GM19463 (cell line): ENCODE measurements around the gene DNAH14.
A peak's percentile ranks its signal among the peaks of the same experiment; 100 is the strongest.
"Not testable (repeated sequence)": the region's sequence is repeated elsewhere in the genome, so short reads cannot be mapped to it uniquely, and the experiment has no call there.

Experiments
- ATAC-seq: cut with Tn5 transposase; IDR thresholded peaks from one replicate; pipeline ENCODE4 v1.9.1; 2021; ENCODE audit warnings: mild to moderate bottlenecking, moderate library complexity; ENCODE audit not compliant: unreplicated experiment

Gene DNAH14

DNA sequence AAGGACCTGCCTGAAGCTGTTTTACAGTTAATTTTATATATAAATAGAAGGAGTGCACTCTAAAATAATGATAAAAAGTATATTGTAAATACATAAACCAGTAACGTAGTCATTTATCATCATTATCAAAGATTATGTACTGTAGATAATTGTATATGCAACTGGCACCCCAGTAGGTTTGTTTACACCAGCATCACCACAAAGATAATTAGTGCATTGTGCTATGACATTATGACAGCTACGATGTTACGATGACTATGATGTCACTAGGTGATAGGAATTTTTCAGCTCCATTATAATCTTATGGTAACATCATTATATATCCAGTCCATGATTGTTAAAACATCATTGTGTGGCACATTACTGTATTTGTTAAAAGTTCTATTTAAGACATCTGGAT, 313.1 kb downstream of the DNAH14 start:
- no peak for ATAC-seq

DNA sequence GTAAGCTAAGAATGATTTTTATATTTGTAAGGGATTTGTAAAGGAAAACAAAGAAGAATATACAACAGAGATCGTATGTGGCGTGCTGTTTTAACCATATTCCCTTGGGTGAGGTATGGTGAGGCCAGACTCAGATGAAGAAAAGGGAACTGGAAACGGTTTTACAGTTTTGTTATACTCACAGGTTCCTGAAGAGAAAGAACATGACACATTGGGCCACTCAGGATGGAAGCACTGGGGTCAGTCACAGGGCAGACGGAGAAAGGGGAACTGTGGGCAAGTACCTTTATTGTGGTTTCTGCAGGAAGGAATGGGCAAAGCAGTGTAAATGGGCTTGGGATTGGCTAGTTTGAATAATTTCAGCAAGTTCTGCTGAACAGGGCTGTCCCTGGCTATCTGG, 321.0 kb downstream of the DNAH14 start:
- ATAC-seq = peak; percentile 96

DNA sequence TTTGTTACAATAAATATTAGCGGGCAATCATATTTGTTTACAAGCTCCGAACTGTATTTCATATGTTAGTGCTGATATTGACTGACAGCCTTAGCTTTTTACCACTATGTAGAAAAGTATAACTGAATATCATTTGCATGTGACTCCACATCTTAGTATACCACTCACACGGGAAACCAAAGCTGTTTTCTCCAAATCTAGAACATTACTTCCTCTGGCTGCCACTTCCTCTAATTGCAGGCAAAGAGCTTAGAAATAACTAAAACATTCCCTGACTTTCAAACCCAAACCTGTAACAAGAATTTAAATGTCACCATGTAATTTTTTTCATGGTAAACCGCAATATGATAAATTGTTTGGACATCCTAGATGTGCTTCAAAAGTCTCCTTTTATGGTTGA, 323.7 kb downstream of the DNAH14 start:
- ATAC-seq = no peak

DNA sequence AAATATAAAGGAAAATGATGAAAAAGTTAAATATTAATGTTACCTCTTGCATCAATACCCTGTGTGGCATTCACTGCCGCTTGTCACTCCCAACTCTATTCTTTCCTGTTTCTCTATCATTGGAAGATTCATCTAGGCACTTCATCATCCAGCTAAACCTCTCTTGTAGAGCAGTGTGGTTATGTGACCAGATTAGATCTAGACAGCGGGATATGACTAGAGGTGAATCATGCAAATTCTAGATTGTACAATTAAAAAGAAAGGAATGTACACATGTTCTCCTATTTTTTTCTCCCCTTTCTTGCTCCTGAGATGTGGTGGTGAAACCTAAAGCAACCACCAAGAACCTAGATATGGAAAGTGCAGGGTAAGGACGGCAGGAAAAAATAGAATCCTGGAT, 324.3 kb downstream of the DNAH14 start:
- ATAC-seq = no peak

DNA sequence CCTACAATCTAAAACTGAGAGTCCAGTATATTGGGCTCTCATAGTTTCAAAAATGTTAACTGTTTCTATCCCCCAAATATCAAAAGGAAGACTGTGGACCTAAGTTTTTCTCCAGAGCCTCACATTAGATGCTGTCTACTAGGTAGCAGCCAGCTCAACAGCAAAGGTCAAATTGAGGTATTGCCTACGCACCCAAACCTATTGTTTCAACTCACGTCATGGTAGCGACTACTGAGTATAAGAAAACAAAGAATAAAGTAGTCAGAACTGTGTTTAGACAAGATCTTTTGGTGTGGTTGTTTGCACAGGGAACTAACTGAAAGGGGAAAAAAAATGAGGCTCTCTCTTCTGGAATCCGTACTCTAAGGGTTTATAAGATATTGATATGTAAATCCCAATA, 325.2 kb downstream of the DNAH14 start:
- no peak for ATAC-seq

DNA sequence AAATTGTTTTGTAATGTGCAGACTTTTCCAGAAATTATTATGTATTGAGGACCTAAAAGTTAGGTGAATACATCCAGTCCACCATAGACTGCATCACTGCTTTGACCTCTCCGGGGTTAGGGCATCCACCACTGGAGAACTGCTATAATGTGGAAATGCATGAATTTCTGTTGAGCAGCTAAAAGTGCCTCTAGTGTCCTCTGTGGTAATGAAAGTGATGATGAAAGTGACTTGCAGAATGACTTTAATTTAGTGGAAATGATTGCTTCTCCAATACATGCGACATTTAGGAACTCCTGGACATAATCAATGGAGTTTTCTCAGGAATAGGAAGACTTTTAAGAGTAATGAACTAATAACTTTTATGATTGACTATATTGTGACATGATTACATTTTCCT, 327.6 kb downstream of the DNAH14 start:
- no peak for ATAC-seq

DNA sequence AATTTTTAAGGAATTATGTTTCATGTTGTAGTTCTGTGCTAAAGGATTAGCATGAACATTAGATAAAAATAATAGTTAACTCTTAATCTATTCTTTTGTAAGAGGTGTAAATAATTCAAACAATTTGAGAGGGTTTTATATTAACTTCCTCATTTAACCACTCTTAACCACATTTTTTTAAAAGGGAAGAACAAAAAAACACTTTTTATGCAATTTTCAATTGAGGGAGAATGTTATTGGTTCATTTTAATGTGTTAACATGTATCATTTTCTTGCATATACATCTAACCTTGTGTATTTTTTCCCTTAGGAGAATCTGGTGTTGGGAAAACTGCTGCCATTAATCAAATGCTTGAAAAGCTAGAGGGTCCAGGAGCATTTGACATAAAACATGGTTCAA, 329.3 kb downstream of the DNAH14 start:
- no peak for ATAC-seq

DNA sequence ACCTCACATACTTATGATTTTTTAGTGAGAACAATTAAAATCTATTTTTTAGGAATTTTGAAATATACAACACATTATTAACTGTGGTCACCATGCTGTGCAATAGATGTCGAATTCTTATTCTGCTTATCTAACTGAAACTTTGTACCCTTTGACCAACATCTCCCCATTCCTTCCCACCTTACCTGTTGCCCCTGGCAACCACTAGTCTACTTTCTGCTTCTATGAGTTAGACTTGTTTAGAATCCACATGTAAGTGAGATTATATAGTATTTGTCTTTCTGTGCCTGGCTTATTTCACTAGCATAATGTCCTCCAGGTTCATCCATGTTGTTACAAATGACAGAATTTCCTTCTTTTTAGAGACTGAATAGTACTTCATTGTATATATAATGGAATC, 330.1 kb downstream of the DNAH14 start:
- ATAC-seq = no peak

DNA sequence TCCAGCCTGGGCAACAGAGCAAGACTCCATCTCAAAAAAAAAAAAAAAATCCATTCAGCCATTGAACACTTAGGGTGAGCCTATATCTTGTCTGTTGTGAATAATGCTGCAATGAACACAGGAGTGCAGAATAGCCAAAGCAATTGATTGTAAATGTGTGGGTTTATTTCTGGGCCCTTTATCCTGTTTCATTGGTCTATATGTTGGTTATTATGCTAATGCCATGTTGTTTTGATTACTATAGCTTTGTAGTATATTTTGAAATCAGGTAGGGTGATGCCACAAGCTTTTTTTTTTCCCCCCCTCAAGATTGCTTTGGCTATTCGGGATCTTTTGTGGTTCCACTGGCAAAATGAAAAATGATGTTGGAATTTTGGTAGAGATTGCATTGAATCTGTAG, 330.8 kb downstream of the DNAH14 start:
- no peak for ATAC-seq

DNA sequence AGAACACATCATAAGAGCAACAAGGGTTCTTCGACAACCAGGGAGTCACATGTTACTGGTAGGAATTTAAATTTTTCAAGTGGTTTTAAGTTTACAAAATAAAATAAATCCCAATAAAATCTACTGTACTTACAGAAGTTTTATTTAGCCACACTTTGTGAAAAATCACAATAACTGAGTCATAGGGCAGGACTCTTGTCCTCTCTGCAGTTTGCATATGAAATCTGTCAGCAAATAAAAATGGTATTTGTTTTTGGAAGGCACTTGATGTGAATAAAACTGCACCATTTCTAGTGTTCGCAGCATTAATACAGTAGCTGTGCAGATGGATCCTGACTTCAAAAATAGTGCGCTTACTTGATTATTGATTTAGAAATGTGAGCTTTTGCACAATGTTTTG, 348.0 kb downstream of the DNAH14 start:
- no peak for ATAC-seq

DNA sequence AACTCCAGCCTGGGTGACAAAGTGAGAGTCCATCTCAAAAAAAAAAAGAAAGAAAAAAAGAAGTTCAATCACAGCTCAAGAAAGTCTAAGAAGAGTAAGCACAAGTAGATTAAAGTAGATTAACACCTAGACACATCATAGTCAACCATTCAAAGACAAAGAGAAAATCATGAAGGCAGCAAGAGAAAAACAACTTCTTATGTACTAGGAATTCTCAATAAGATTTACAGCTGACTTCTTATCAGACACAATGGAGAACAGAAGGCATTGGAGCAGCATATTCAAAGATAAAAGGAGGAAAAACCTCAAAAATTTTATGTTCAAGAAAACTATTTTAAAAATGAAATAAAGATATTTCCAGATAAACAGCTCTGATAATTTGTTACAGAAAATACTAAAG, 351.1 kb downstream of the DNAH14 start:
- no peak for ATAC-seq

DNA sequence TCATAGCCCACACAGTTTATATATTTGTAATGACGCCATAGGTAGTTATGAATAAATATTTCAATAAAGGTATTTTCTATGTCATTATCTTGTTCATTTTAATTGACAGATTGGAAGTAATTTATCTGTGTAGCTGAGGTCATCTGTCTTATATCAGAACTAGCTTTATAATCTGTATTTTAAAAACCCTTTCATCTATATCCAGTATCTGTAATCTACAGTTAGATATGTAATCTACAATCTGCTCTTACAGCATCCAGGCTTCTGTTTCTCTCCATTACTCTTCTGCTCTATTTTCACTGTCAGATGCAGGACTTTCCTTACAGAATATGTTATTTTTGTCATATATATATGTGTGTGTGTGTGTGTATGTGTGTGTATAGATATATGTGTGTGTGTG, 360.8 kb downstream of the DNAH14 start:
- no peak for ATAC-seq

DNA sequence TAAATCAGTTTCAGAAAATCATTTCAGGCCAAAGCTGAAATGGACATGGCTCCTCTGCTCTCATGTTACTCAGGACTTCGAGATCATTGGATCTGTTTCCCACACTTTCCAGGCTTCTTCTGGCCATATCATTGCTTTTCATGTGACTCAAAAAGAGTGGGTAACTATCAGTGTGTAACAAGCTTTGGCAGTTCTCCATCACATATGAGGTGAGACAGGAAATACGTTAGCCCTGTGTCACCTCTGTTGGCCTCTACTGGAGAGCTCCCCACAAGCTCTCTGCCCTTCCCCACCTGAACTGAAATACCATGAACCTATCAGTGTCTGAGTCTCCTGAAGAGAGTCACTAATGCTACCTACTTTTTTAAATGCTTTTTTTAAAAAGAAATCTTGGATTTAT, 370.1 kb downstream of the DNAH14 start:
- ATAC-seq = no peak

DNA sequence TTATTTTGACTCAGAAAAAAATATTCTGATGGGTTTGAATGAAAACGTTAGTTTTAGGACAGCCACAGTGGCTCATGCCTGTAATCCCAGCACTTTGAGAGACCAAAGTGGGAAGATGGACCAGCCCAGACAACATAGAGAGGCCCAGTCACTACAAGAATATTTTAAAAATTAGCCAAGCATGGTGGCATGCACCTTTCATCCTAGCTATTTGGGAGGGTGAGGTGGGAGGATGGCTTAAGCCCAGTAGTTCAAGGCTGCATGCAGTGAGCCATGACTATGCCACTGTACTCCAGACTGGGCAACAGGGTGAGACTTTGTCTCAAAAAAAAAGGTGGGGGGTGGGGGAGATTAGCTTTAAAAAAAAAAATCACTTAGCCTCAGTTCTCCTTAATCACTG, 370.9 kb downstream of the DNAH14 start:
- no peak for ATAC-seq

DNA sequence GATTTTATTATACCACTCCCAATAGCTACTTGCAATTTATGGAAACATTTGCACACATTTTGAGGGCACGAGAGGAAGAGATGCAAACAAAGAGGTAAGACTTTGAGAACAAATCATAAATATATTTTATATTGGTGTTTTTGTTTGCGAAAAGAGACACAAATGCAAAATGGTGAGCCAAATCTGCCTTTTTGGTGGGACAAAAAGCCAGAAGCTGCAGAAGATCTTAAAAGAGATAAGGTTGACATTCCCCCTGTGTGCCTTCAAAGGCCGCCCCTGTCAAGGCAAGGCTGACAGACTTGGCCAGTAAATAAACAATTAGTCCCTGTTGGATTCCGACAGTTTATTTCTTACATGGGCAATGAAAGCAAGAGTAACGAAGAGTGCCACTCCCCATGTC, 375.5 kb downstream of the DNAH14 start:
- ATAC-seq = no peak

DNA sequence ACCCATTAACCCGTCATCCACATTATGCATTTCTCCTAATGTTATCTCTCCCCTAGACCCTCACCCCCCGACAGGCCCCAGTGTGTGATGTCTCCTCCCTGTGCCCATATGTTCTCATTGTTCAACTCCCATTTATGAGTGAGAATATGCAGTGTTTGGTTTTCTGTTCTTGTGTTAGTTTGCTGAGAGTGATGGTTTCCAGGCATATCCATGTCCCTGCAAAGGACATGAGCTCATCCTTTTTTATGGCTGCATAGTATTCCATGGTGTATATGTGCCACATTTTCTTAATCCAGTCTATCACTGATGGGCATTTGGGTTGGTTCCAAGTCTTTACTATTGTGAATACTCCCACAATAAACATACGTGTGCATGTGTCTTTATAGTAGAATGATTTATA, 381.1 kb downstream of the DNAH14 start:
- not testable (repeated sequence) for ATAC-seq

DNA sequence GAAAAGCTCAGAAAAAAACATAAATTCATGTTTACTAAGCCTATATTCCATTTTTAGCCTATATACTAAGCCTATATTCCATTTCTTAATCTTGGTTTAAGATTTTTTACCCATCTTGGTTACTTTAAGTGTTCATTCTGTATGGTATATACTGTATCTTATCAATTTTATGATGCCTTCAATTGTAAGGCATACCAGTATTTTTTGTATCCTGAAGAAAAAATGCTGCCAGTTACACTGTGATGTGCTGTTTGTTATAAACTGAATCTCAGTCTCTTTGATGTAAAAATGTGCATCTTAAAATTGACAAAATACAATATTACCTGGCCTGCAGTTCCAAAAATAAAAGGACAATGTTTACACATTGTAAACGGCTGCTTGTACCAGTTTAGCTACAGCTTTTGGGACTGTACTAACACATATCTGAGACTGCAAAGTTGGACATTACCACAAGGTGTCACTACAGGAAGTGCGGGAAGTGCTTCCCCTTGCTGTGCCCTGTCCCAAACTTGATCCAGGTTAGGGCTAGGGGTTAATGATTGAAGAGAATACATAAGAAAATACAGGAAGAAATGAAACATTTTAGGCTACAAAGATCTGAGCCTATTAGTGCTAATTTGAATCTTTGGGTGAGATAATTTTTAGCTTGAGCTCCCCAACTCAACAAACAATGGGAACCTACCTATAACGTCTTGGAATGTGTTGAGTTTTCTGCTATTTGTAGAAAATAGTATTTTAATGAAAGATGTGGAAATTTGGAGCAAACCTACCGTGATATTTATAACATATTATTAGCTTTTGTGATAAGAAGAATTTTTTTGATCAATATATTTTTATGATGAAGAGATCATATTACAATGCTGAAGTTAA, 389.5 kb downstream of the DNAH14 start:
- peak; percentile 92 for ATAC-seq

DNA sequence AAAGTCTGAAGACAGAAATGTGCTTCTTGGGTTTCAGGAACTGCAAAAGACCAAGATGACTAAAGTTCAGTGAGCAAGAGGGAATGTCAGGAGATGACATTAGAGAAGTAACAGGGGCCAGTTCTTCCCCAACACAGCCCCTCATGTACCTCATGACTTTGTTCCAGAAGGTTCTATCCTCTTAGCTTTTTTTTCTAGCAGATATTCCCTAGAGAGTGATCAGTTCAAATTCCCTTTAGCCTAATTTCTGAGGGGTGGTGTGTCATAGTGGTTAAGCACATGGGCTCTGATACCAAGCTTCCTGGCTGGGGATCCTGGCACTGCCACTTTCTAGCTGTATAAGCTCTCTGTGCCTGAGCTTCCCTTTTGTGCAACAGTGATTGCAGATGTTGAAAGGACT, 390.4 kb downstream of the DNAH14 start:
- ATAC-seq = no peak

DNA sequence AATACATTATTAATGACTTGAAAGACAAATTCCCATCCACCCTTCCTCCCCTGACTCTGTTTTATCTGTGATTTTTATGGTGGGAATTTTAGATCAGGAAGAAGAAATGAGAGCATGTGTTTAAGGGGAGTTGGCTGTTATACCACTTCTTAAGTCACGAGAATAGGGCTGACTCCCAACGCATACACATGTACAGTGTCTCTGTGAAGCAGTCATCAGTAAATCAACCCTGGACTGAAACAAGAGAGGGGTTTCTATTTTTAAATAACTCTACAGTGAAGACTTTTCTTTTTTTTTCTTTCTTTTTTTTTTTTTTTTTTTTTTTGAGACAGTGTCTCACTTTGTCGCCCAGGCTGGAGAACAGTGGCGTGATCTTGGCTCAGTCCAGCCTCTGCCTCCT, 392.3 kb downstream of the DNAH14 start:
- ATAC-seq = no peak

DNA sequence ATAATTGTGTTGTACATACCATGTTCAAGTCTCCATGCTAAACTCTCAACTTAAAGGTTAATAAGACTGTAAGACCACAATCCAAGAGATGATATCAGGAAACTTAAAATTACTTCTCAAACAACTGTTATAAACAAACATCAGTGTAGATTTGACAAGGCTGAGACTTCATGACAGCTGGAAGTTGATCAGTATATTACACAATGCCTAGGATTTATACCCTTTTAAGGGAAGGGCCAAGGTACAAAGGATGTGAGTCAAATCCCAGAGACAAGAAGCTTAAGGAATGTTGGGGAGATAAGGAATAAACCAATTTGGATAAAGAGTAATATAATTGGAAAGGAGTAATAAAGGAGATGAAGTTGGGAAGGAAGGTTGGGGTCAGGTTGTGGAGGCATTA, 399.6 kb downstream of the DNAH14 start:
- no peak for ATAC-seq

DNA sequence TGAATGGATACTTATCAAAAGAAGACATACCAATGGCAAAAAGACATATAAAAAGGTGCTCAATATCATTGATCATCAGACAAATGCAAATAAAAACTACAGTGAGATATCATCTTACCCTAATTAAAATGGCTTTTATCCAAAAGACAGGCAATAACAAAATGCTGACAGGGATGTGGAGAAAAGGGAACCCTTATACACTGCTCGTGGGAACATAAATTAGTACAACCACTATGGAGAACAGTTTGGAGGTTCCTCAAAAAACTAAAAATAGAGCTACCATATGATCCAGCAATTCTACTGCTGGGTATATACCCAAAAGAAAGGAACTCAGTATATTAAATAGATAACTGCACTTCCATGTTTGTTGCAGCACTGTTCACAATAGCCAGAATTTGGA, 400.5 kb downstream of the DNAH14 start:
- ATAC-seq = not testable (repeated sequence)

DNA sequence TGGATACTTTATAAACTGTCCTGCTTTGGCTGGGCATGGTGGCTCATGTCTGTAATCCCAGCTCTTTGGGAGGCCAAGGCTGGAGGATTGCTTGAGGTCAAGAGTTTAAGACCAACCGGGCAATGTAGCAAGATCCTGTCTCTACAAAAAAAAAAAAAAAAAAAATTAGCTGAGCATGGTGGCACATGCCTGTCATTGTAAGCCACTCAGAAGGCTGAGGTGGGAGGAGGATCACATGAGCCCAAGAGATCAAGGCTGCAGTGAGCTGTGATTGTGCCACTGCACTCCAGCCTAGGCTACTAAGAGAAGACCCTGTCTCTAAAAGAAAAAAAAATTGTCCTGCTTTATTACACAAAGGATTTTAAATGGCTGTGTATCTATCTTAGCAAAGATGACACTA, 403.2 kb downstream of the DNAH14 start:
- no peak for ATAC-seq
